ENCODE data around the gene TECTA. TPM values are rescaled to one million over a fixed set of nuclear protein-coding genes. Genes with fewer than 3 reads are reported as not detected.

Gene TECTA
- polyA plus RNA-seq, 2 of the 4 experiments (the other 2 are of a cell fraction) = 0.05 to 0.14 TPM

GRCh38 chr11:121214861-121215260 lies 113.8 kb downstream of the TECTA start:
- no peak overlapping the region for H3K4me2 ChIP-seq
- ChIA-PET CTCF (no interaction called here), POLR2A (no interaction called here)
- no peak overlapping the region for H3K4me3 ChIP-seq
- FAIRE-seq (no peak), ATAC-seq (no peak), DNase-seq (ENCODE audit: low read depth in 1 of 2, low spot score in 1 of 2) (no peak)
- TF ChIP-seq EP300 (IDR thresholded peaks at IDR 0.05) = no peak
- TF ChIP-seq HMGXB4 (CRISPR knock-in tag; IDR thresholded peaks at IDR 0.05; ENCODE audit: borderline replicate concordance) = no peak
- TF ChIP-seq HOXA7 (CRISPR knock-in tag; IDR thresholded peaks at IDR 0.05) = no peak
- no peak for TF ChIP-seq JUN (IDR thresholded peaks at IDR 0.05)
- no peak for TF ChIP-seq NFE2L2 (conservative IDR thresholded peaks at IDR 0.05; ENCODE audit: low read length)
- no peak for TF ChIP-seq MAX (IDR thresholded peaks at IDR 0.05)
- no peak for TF ChIP-seq MAFK (IDR thresholded peaks at IDR 0.05; ENCODE audit: partially characterized antibody)
- H3K4me1 ChIP-seq = no peaks in the 10 kb centered on the region
- H3K27ac ChIP-seq = no peak overlapping the region
- no peaks in the 10 kb centered on the region for H3K9me3 ChIP-seq

GRCh38 chr11:121221496-121222200 lies 120.6 kb downstream of the TECTA start:
- POLR2A ChIA-PET = no interaction called here
- CTCF ChIA-PET = interaction anchor here (1.3 kb wide), 1 partner anchor 27 kb away, joined by 3 read pairs; no protein-coding TSS in a partner anchor
- DNase-seq (ENCODE audit: low read depth in 1 of 2, low spot score in 1 of 2) (no peak), ATAC-seq (no peak), FAIRE-seq (no peak)
- H3K9me3 ChIP-seq = no peaks in the 10 kb centered on the region
- no peak overlapping the region for H3K4me2 ChIP-seq
- no peak overlapping the region for H3K27ac ChIP-seq
- H3K4me3 ChIP-seq = no peak overlapping the region
- WGBS (ENCODE audit: missing lambda C conversion rate) = 32% methylated on average over 5 of the region's 5 CpGs
- TF ChIP-seq CHD4 (IDR thresholded peaks at IDR 0.05; ENCODE audit: borderline replicate concordance) = no peak
- TF ChIP-seq HOXA7 (CRISPR knock-in tag; IDR thresholded peaks at IDR 0.05) = no peak
- no peak for TF ChIP-seq HOXB5 (CRISPR knock-in tag; IDR thresholded peaks at IDR 0.05)
- TF ChIP-seq TFCP2L1 (CRISPR knock-in tag; IDR thresholded peaks at IDR 0.05) = no peak
- TF ChIP-seq CBX2 (IDR thresholded peaks at IDR 0.05; ENCODE audit: borderline replicate concordance, low read depth) = no peak
- TF ChIP-seq CTCF (IDR thresholded peaks at IDR 0.05) = no peak
- no peak for TF ChIP-seq EP300 (IDR thresholded peaks at IDR 0.05)
- TF ChIP-seq EHMT2 (IDR thresholded peaks at IDR 0.05; ENCODE audit: low read depth) = no peak
- TF ChIP-seq ESRRA (IDR thresholded peaks at IDR 0.05; ENCODE audit: borderline replicate concordance, low read length) = no peak
- no peak for TF ChIP-seq RARB (CRISPR knock-in tag; IDR thresholded peaks at IDR 0.05)
- TF ChIP-seq CBX8 (IDR thresholded peaks at IDR 0.05) = no peak
- no peaks in the 10 kb centered on the region for H3K4me1 ChIP-seq

GRCh38 chr11:121223161-121223560 lies 122.1 kb downstream of the TECTA start:
- Histone ChIP-seq H3K4me1 (no peaks in the 10 kb centered on the region), H3K4me2 (no peak overlapping the region), H3K9me3 (no peaks in the 10 kb centered on the region), H3K27ac (no peak overlapping the region), H3K4me3 (no peak overlapping the region)
- no peak for ATAC-seq
- FAIRE-seq = no peak
- TF ChIP-seq MAZ (IDR thresholded peaks at IDR 0.05; ENCODE audit: borderline replicate concordance, low read depth, low read length) = no peak
- TF ChIP-seq SREBF2 (IDR thresholded peaks at IDR 0.05) = no peak
- TF ChIP-seq RFX5 (IDR thresholded peaks at IDR 0.05) = no peak
- TF ChIP-seq ELK1 (IDR thresholded peaks at IDR 0.05; ENCODE audit: low read depth, low read length) = no peak
- TF ChIP-seq KDM1A (IDR thresholded peaks at IDR 0.05; ENCODE audit: low read depth) = no peak
- TF ChIP-seq HDAC2 (IDR thresholded peaks at IDR 0.05) = no peak
- no peak for TF ChIP-seq FOSB (CRISPR knock-in tag; IDR thresholded peaks at IDR 0.05)
- TF ChIP-seq ZC3H11A (IDR thresholded peaks at IDR 0.05) = no peak
- TF ChIP-seq JUNB (IDR thresholded peaks at IDR 0.05) = no peak
- no peak for TF ChIP-seq TP53 (CRISPR knock-in tag; IDR thresholded peaks at IDR 0.05)
- no peak for TF ChIP-seq EP300 (IDR thresholded peaks at IDR 0.05)
- TF ChIP-seq NPAS2 (CRISPR knock-in tag; IDR thresholded peaks at IDR 0.05; ENCODE audit: borderline replicate concordance) = no peak
- no peak for TF ChIP-seq RAD21 (conservative IDR thresholded peaks at IDR 0.05 in 1 of 2, IDR thresholded peaks at IDR 0.05 in 1 of 2)
- ChIA-PET POLR2A (no interaction called here), CTCF (no interaction called here)
- DNase-seq (ENCODE audit: low read depth in 1 of 2, low spot score in 1 of 2) = no peak
- WGBS (ENCODE audit: missing lambda C conversion rate) = 9% methylated on average over 4 of the region's 4 CpGs
